ENCODE results near the gene MMP25.
"Not testable (repeated sequence)": the region's sequence is repeated elsewhere in the genome, so short reads cannot be mapped to it uniquely, and the experiment has no call there.

MMP25 gene

GRCh38 chr16:3070608-3071111 lies 24.3 kb downstream of the MMP25 start:
- no peak for DNase-seq (ENCODE audit: extremely low read depth in 1 of 2, low read depth in 1 of 2)

- DNase-seq (ENCODE audit: extremely low read depth in 1 of 2, low read depth in 1 of 2): no peak
Measured at GRCh38 chr16:3071655-3072054, 25.3 kb downstream of the MMP25 start.

- not testable (repeated sequence) for DNase-seq (ENCODE audit: extremely low read depth in 1 of 2, low read depth in 1 of 2)
Measured at GRCh38 chr16:3072148-3072547, 25.8 kb downstream of the MMP25 start.

- not testable (repeated sequence) for DNase-seq (ENCODE audit: extremely low read depth in 1 of 2, low read depth in 1 of 2)
Measured at GRCh38 chr16:3072576-3073263, 26.4 kb downstream of the MMP25 start.

- DNase-seq (ENCODE audit: extremely low read depth in 1 of 2, low read depth in 1 of 2): no peak
Measured at GRCh38 chr16:3073448-3073847, 27.1 kb downstream of the MMP25 start.

- DNase-seq (ENCODE audit: extremely low read depth in 1 of 2, low read depth in 1 of 2): peak; percentile 42 to 49
Measured at GRCh38 chr16:3074860-3075522, 28.6 kb downstream of the MMP25 start.

GRCh38 chr16:3075523-3075915 lies 29.2 kb downstream of the MMP25 start:
- no peak for DNase-seq (ENCODE audit: extremely low read depth in 1 of 2, low read depth in 1 of 2)

- not testable (repeated sequence) for DNase-seq (ENCODE audit: extremely low read depth in 1 of 2, low read depth in 1 of 2)
Measured at GRCh38 chr16:3075946-3076345, 29.6 kb downstream of the MMP25 start.

- no peak for DNase-seq (ENCODE audit: extremely low read depth in 1 of 2, low read depth in 1 of 2)
Measured at GRCh38 chr16:3076577-3076976, 30.2 kb downstream of the MMP25 start.

- DNase-seq (ENCODE audit: extremely low read depth in 1 of 2, low read depth in 1 of 2): no peak
Measured at GRCh38 chr16:3080024-3080423, 33.7 kb downstream of the MMP25 start.

GRCh38 chr16:3081957-3082356 lies 35.6 kb downstream of the MMP25 start:
- DNase-seq (ENCODE audit: extremely low read depth in 1 of 2, low read depth in 1 of 2): not testable (repeated sequence)

- not testable (repeated sequence) for DNase-seq (ENCODE audit: extremely low read depth in 1 of 2, low read depth in 1 of 2)
Measured at GRCh38 chr16:3083408-3083807, 37.0 kb downstream of the MMP25 start.

GRCh38 chr16:3084491-3084890 lies 38.1 kb downstream of the MMP25 start:
- no peak for DNase-seq (ENCODE audit: extremely low read depth in 1 of 2, low read depth in 1 of 2)

GRCh38 chr16:3084969-3085670 lies 38.8 kb downstream of the MMP25 start:
- no peak for DNase-seq (ENCODE audit: extremely low read depth in 1 of 2, low read depth in 1 of 2)

- no peak for DNase-seq (ENCODE audit: extremely low read depth in 1 of 2, low read depth in 1 of 2)
Measured at GRCh38 chr16:3085868-3086595, 39.7 kb downstream of the MMP25 start.

GRCh38 chr16:3086596-3087242 lies 40.4 kb downstream of the MMP25 start:
- DNase-seq (ENCODE audit: extremely low read depth in 1 of 2, low read depth in 1 of 2): no peak

- DNase-seq (ENCODE audit: extremely low read depth in 1 of 2, low read depth in 1 of 2): no peak
Measured at GRCh38 chr16:3087243-3088235, 41.2 kb downstream of the MMP25 start.

GRCh38 chr16:3088450-3088849 lies 42.1 kb downstream of the MMP25 start:
- no peak for DNase-seq (ENCODE audit: extremely low read depth in 1 of 2, low read depth in 1 of 2)

All from activated CD8-positive, alpha-beta memory T cell treated with anti-CD3 and anti-CD28 coated beads for 1 hour (primary cell).